Upper lobe of left lung (tissue), 4 donors: ENCODE data around the gene SLC10A7.

Experiments used
- CTCF ChIP-seq, 6 experiments: fragments of 450-650 bp in 4 of 6; fragments of 200-600 bp in 2 of 6; sonication (generic) in 2 of 6; IDR thresholded peaks; one replicate each; pipeline ENCODE4 v1.5.1; 2016 to 2019; ENCODE audit warnings: antibody characterized with exemption in 6 of 6
- EP300 ChIP-seq, 4 donors: sonication (generic); formaldehyde crosslinking; IDR thresholded peaks; one replicate each; pipeline ENCODE4 v1.5.1; 2017; ENCODE audit warnings: antibody characterized with exemption in 4 of 4, control low read depth in 2 of 4
- POLR2A ChIP-seq, 4 donors: fragments of 450-650 bp; IDR thresholded peaks; one replicate each; pipeline ENCODE4 v1.5.1; 2016 to 2017; ENCODE audit warnings: antibody characterized with exemption in 4 of 4, mild to moderate bottlenecking in 2 of 4
- POLR2AphosphoS5 ChIP-seq, 2 donors: sonication (generic); formaldehyde crosslinking; IDR thresholded peaks; one replicate each; pipeline ENCODE4 v1.5.1; 2017; ENCODE audit warnings: antibody characterized with exemption in 2 of 2

DNA sequence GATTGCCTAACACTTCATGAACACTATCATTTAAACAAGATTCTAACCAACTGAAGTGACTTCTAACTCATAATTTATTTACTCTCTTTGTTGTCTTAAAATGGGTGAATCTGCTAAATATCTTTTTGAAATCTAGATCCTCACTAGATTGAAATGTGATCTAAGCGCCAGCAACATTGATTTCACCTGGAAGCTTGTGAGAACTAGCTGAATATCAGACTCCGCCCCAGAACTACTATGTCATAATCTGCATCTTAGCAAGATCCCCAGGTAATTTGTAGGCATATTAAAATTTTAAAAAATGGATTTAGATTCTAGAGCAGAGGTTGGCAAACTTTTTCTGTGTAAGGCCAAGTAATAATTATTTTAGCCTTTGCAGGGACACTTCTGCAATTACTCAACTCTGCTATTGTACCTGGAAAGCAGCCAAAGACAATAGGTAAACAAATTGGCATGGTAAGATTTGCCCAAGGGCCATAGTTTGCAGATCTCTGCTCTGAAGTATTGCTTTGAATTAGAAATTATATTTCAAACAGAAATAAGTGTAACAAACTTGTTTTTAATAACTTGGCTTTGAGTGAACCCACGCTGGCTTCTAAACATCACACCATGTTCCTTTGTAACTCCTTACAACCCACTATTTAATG is 185.9 kb downstream of the SLC10A7 start:
- TF ChIP-seq EP300 (IDR thresholded peaks at IDR 0.05) (no peak), CTCF (IDR thresholded peaks at IDR 0.05) (no peak), POLR2A (IDR thresholded peaks at IDR 0.05) (no peak), POLR2AphosphoS5 (IDR thresholded peaks at IDR 0.05) (no peak)
